GM19043 (cell line): ENCODE data around the gene MBOAT2.

Experiments used
- ATAC-seq: cut with Tn5 transposase; IDR thresholded peaks from one replicate; pipeline ENCODE4 v1.9.1; 2021; ENCODE audit warnings: low read depth; ENCODE audit not compliant: unreplicated experiment

Gene MBOAT2

GRCh38 chr2:9018109-9018508 is 14.6 kb upstream of the MBOAT2 start:
- no peak for ATAC-seq

- no peak for ATAC-seq
Measured at GRCh38 chr2:9017411-9017810, 13.9 kb upstream of the MBOAT2 start.

GRCh38 chr2:9015998-9016397 is 12.5 kb upstream of the MBOAT2 start:
- ATAC-seq, result no peak

- no peak for ATAC-seq
Measured at GRCh38 chr2:9013403-9013802, 9.9 kb upstream of the MBOAT2 start.

- no peak for ATAC-seq
Measured at GRCh38 chr2:9010866-9011265, 7.4 kb upstream of the MBOAT2 start.

- ATAC-seq, result no peak
Measured at GRCh38 chr2:9008951-9009664, 5.6 kb upstream of the MBOAT2 start.

- ATAC-seq, result no peak
Measured at GRCh38 chr2:9006368-9006767, 2.9 kb upstream of the MBOAT2 start.

GRCh38 chr2:9004338-9005204 is 1.1 kb upstream of the MBOAT2 start:
- ATAC-seq, result peak; percentile 9

GRCh38 chr2:9003366-9003615 is 193 bp downstream of the MBOAT2 start:
- no peak for ATAC-seq

GRCh38 chr2:9002637-9003365 is 683 bp downstream of the MBOAT2 start:
- ATAC-seq, result no peak

GRCh38 chr2:9002313-9002636 is 1.2 kb downstream of the MBOAT2 start:
- no peak for ATAC-seq

GRCh38 chr2:9001778-9002177 is 1.7 kb downstream of the MBOAT2 start:
- no peak for ATAC-seq

GRCh38 chr2:9001229-9001628 is 2.3 kb downstream of the MBOAT2 start:
- ATAC-seq, result no peak

GRCh38 chr2:9000442-9000841 is 3.0 kb downstream of the MBOAT2 start:
- no peak for ATAC-seq

GRCh38 chr2:8999797-9000196 is 3.7 kb downstream of the MBOAT2 start:
- ATAC-seq, result no peak

- ATAC-seq, result no peak
Measured at GRCh38 chr2:8999102-8999446, 4.4 kb downstream of the MBOAT2 start.

- no peak for ATAC-seq
Measured at GRCh38 chr2:8998418-8999101, 4.9 kb downstream of the MBOAT2 start.

GRCh38 chr2:8997631-8998030 is 5.9 kb downstream of the MBOAT2 start:
- ATAC-seq, result no peak

- ATAC-seq, result no peak
Measured at GRCh38 chr2:8997108-8997507, 6.4 kb downstream of the MBOAT2 start.

GRCh38 chr2:8996006-8996405 is 7.5 kb downstream of the MBOAT2 start:
- ATAC-seq, result no peak

- ATAC-seq, result no peak
Measured at GRCh38 chr2:8994386-8994785, 9.1 kb downstream of the MBOAT2 start.
